ENCODE results near the gene RASL12.
"Not testable (repeated sequence)": the region's sequence is repeated elsewhere in the genome, so short reads cannot be mapped to it uniquely, and the experiment has no call there.

Gene RASL12

GRCh38 chr15:65054333-65055200 is 13.2 kb downstream of the RASL12 start:
- DNase-seq: peak; percentile 33

GRCh38 chr15:65052956-65053355 is 14.8 kb downstream of the RASL12 start:
- DNase-seq: no peak

GRCh38 chr15:65051266-65051665 is 16.5 kb downstream of the RASL12 start:
- DNase-seq: no peak

- DNase-seq: no peak
These were observed 17.5 kb downstream of the RASL12 start for GRCh38 chr15:65050270-65050669.

- DNase-seq: peak; percentile 85
These were observed 18.4 kb downstream of the RASL12 start for GRCh38 chr15:65049418-65049840.

GRCh38 chr15:65048241-65048640 is 19.6 kb downstream of the RASL12 start:
- no peak for DNase-seq

GRCh38 chr15:65044724-65045481 is 22.9 kb downstream of the RASL12 start, which contains the start of gene SLC51B:
Gene SLC51B (plus strand): TSS chr15:65045387. CDS start chr15:65050005, 4,618 bp downstream.
- peak; percentile 11 for DNase-seq

- not testable (repeated sequence) for DNase-seq
These were observed 23.6 kb downstream of the RASL12 start for GRCh38 chr15:65044218-65044617.

GRCh38 chr15:65042776-65043327 is 24.9 kb downstream of the RASL12 start:
- DNase-seq: no peak

- DNase-seq: no peak
These were observed 26.0 kb downstream of the RASL12 start for GRCh38 chr15:65041787-65042186.

- DNase-seq: no peak
These were observed 27.3 kb downstream of the RASL12 start for GRCh38 chr15:65040461-65040860.

- DNase-seq: no peak
These were observed 29.0 kb downstream of the RASL12 start for GRCh38 chr15:65038836-65039235.

GRCh38 chr15:65038428-65038827 is 29.4 kb downstream of the RASL12 start:
- no peak for DNase-seq

GRCh38 chr15:65037309-65037708 is 30.5 kb downstream of the RASL12 start:
- no peak for DNase-seq

- DNase-seq: no peak
These were observed 33.1 kb downstream of the RASL12 start for GRCh38 chr15:65034719-65035118.

- no peak for DNase-seq
These were observed 34.0 kb downstream of the RASL12 start for GRCh38 chr15:65033659-65034269.

GRCh38 chr15:65032801-65033537 is 34.8 kb downstream of the RASL12 start:
- DNase-seq: peak; percentile 13

- no peak for DNase-seq
These were observed 38.0 kb downstream of the RASL12 start for GRCh38 chr15:65029736-65030208.

GRCh38 chr15:65028921-65029735 is 38.7 kb downstream of the RASL12 start, which contains the start of gene MTFMT:
Gene MTFMT (minus strand): TSS chr15:65029639. CDS start chr15:65029613, 26 bp downstream.
- DNase-seq: peak; percentile 20

GRCh38 chr15:65028338-65028737 is 39.5 kb downstream of the RASL12 start:
- DNase-seq: no peak

GRCh38 chr15:65027593-65027992 is 40.2 kb downstream of the RASL12 start:
- no peak for DNase-seq

Measured in NCI-H510A (cell line).